ENCODE data around the gene ARHGAP32. TPM values are rescaled to one million over a fixed set of nuclear protein-coding genes. Genes with fewer than 3 reads are reported as not detected.

ARHGAP32 gene
- total and polyA plus RNA-seq, 9 donors, result 5.9 to 34.8 (median 28.4) TPM

- no peak for TF ChIP-seq POLR2A (IDR thresholded peaks at IDR 0.05)
- no peak for TF ChIP-seq EP300 (IDR thresholded peaks at IDR 0.05)
- TF ChIP-seq CTCF (IDR thresholded peaks at IDR 0.05), result no peak
- intact Hi-C loops (cut with DNase I), result no loop called here
- no peak for DNase-seq
- H3K27ac ChIP-seq, result no peak overlapping the region
- H3K4me3 ChIP-seq, result no peak overlapping the region
- no peaks in the 10 kb centered on the region for H3K9me3 ChIP-seq
- H3K27me3 ChIP-seq, result no peaks in the 10 kb centered on the region
- WGBS, 3 donors, result 73 to 86% (median 79%) methylated on average over 4 of the region's 4 CpGs
- no peaks in the 10 kb centered on the region for H3K4me1 ChIP-seq (ENCODE audit: insufficient read depth)
- H3K36me3 ChIP-seq, result no peaks in the 10 kb centered on the region
Measured at GRCh38 chr11:129048911-129049310, 143.2 kb downstream of the ARHGAP32 start.

GRCh38 chr11:129045150-129045549, 147.0 kb downstream of the ARHGAP32 start:
- intact Hi-C loops (cut with DNase I), result no loop called here
- 93 to 96% (median 95%) methylated on average over 5 of the region's 5 CpGs for WGBS, 3 donors

GRCh38 chr11:129042503-129042902, 149.6 kb downstream of the ARHGAP32 start:
- Histone ChIP-seq H3K4me1 (ENCODE audit: insufficient read depth) (no peaks in the 10 kb centered on the region), H3K27me3 (no peaks in the 10 kb centered on the region), H3K27ac (no peak overlapping the region), H3K9me3 (no peaks in the 10 kb centered on the region), H3K4me3 (no peak overlapping the region), H3K36me3 (no peaks in the 10 kb centered on the region)
- TF ChIP-seq EP300 (IDR thresholded peaks at IDR 0.05), result no peak
- no peak for TF ChIP-seq CTCF (IDR thresholded peaks at IDR 0.05)
- no peak for TF ChIP-seq POLR2A (IDR thresholded peaks at IDR 0.05)
- no peak for DNase-seq
- intact Hi-C loops (cut with DNase I), result no loop called here
- 90 to 92% (median 90%) methylated on average over 4 of the region's 4 CpGs for WGBS, 3 donors

More at GRCh38 chr11:129045150-129045549, 147.0 kb downstream of the ARHGAP32 start:
- Histone ChIP-seq H3K4me3 (no peak overlapping the region), H3K9me3 (no peaks in the 10 kb centered on the region), H3K4me1 (ENCODE audit: insufficient read depth) (no peaks in the 10 kb centered on the region), H3K36me3 (no peaks in the 10 kb centered on the region), H3K27ac (no peak overlapping the region), H3K27me3 (no peaks in the 10 kb centered on the region)
- TF ChIP-seq POLR2A (IDR thresholded peaks at IDR 0.05) (no peak), CTCF (IDR thresholded peaks at IDR 0.05) (no peak), EP300 (IDR thresholded peaks at IDR 0.05) (no peak)
- DNase-seq, result no peak

GRCh38 chr11:129041611-129042018, 150.5 kb downstream of the ARHGAP32 start:
- no peaks in the 10 kb centered on the region for H3K36me3 ChIP-seq
- H3K4me1 ChIP-seq (ENCODE audit: insufficient read depth), result no peaks in the 10 kb centered on the region
- no peaks in the 10 kb centered on the region for H3K27me3 ChIP-seq
- TF ChIP-seq POLR2A (IDR thresholded peaks at IDR 0.05), result no peak
- no peak for TF ChIP-seq CTCF (IDR thresholded peaks at IDR 0.05)
- TF ChIP-seq EP300 (IDR thresholded peaks at IDR 0.05), result no peak
- 81 to 91% (median 84%) methylated on average over 3 of the region's 3 CpGs for whole genome bisulfite sequencing, 3 donors
- DNase-seq, result no peak
- no peak overlapping the region for H3K4me3 ChIP-seq
- intact Hi-C loops (cut with DNase I), result no loop called here
- no peaks in the 10 kb centered on the region for H3K9me3 ChIP-seq
- H3K27ac ChIP-seq, result no peak overlapping the region

GRCh38 chr11:129040934-129041333, 151.2 kb downstream of the ARHGAP32 start:
- no peak for TF ChIP-seq EP300 (IDR thresholded peaks at IDR 0.05)
- TF ChIP-seq POLR2A (IDR thresholded peaks at IDR 0.05), result no peak
- TF ChIP-seq CTCF (IDR thresholded peaks at IDR 0.05), result no peak
- H3K27me3 ChIP-seq, result no peaks in the 10 kb centered on the region
- intact Hi-C loops (cut with DNase I), result no loop called here
- H3K4me3 ChIP-seq, result no peak overlapping the region
- H3K9me3 ChIP-seq, result no peaks in the 10 kb centered on the region
- no peaks in the 10 kb centered on the region for H3K36me3 ChIP-seq
- no peak overlapping the region for H3K27ac ChIP-seq
- no peak for DNase-seq
- H3K4me1 ChIP-seq (ENCODE audit: insufficient read depth), result no peaks in the 10 kb centered on the region
